ENCODE results near the gene CCDC92.

The CCDC92 gene

GRCh38 chr12:123956249-123956648 is 16.4 kb downstream of the CCDC92 start:
- DNase-seq (ENCODE audit: low read depth): no peak
- no peak overlapping the region for H3K4me3 ChIP-seq (ENCODE audit: low read length)
- TF ChIP-seq CTCF (conservative IDR thresholded peaks at IDR 0.05; ENCODE audit: low read length): no peak

GRCh38 chr12:123954647-123955350 is 17.8 kb downstream of the CCDC92 start:
- no peak overlapping the region for H3K4me3 ChIP-seq (ENCODE audit: low read length)
- TF ChIP-seq CTCF (conservative IDR thresholded peaks at IDR 0.05; ENCODE audit: low read length): no peak
- no peak for DNase-seq (ENCODE audit: low read depth)

- TF ChIP-seq CTCF (conservative IDR thresholded peaks at IDR 0.05; ENCODE audit: low read length): no peak
- no peak for DNase-seq (ENCODE audit: low read depth)
- no peak overlapping the region for H3K4me3 ChIP-seq (ENCODE audit: low read length)
Measured at GRCh38 chr12:123952037-123952436, 20.6 kb downstream of the CCDC92 start.

- DNase-seq (ENCODE audit: low read depth): no peak
- H3K4me3 ChIP-seq (ENCODE audit: low read length): no peak overlapping the region
Measured at GRCh38 chr12:123951467-123951866, 21.2 kb downstream of the CCDC92 start.

GRCh38 chr12:123950476-123951349 is 21.9 kb downstream of the CCDC92 start:
- H3K4me3 ChIP-seq (ENCODE audit: low read length): no peak overlapping the region
- TF ChIP-seq CTCF (conservative IDR thresholded peaks at IDR 0.05; ENCODE audit: low read length): no peak
- no peak for DNase-seq (ENCODE audit: low read depth)

More at GRCh38 chr12:123951467-123951866, 21.2 kb downstream of the CCDC92 start:
- TF ChIP-seq CTCF (conservative IDR thresholded peaks at IDR 0.05; ENCODE audit: low read length): no peak

GRCh38 chr12:123949770-123950165 is 22.9 kb downstream of the CCDC92 start:
- TF ChIP-seq CTCF (conservative IDR thresholded peaks at IDR 0.05; ENCODE audit: low read length): no peak
- no peak for DNase-seq (ENCODE audit: low read depth)
- H3K4me3 ChIP-seq (ENCODE audit: low read length): no peak overlapping the region
